RPMI7951 (cell line): Measurements from ENCODE around the gene ARHGEF28. TPM values are rescaled to one million over a fixed set of nuclear protein-coding genes. Genes with fewer than 3 reads are reported as not detected.

Experiments
- total RNA-seq: library from RNA; depleted of rRNA; stranded (reverse); fragments of >200 nt; shearing (Covaris generic); gene quantifications from 2 replicates; pipeline ENCODE4 v1.2.3, GENCODE V29; 2014; rRNA removed

The ARHGEF28 gene
- total RNA-seq, 1 experiment from 2014 or later: 11.3 TPM

Other genes with a start within 250 kb of the ARHGEF28 start
- 9.1 and 11.2 TPM in 2 replicates for gene FOXD1, start 177.4 kb upstream of the ARHGEF28 start, total RNA-seq
- gene BTF3, start 127.8 kb upstream of the ARHGEF28 start, total RNA-seq: 396 and 495 TPM in 2 replicates
- gene ANKRA2, start 60.6 kb upstream of the ARHGEF28 start, total RNA-seq: 15.2 and 19.5 TPM in 2 replicates
- 14.7 and 19.0 TPM in 2 replicates for gene UTP15, start 60.5 kb upstream of the ARHGEF28 start, total RNA-seq